HL-60 (cell line): ENCODE data around the gene MARCHF9.

Source experiments
- DNase-seq, 2 experiments: peaks; one replicate each; pipeline ENCODE4 v3.0.0-alpha.2; 2010 to 2020; ENCODE audit warnings: low read depth in 1 of 2, low spot score in 1 of 2
- H3K27ac ChIP-seq: fragments of 250-450 bp; sonication (Bioruptor Pico); replicated peaks from 2 replicates; pipeline ENCODE4 v1.5.1; 2020; ENCODE audit warnings: mild to moderate bottlenecking, moderate library complexity
- H3K27me3 ChIP-seq: fragments of 250-450 bp; sonication (Bioruptor Pico); 2 replicates; pipeline ENCODE4 v1.5.1; 2021; ENCODE audit warnings: mild to moderate bottlenecking, moderate library complexity; ENCODE audit not compliant: insufficient read depth, poor library complexity, severe bottlenecking
- H3K4me3 ChIP-seq: replicated peaks from 2 replicates; pipeline ENCODE4 v1.5.1; 2011; ENCODE audit warnings: mild to moderate bottlenecking, control low read depth, low read length; ENCODE audit not compliant: insufficient read depth
- CTCF ChIP-seq: IDR thresholded peaks from one replicate; pipeline ENCODE4 v1.5.1; 2011; ENCODE audit warnings: low read length, control low read depth, inconsistent platforms; ENCODE audit not compliant: insufficient read depth
- GABPA ChIP-seq: IDR thresholded peaks from 2 replicates; pipeline ENCODE4 v1.6.1; 2012; ENCODE audit warnings: low read depth
- POLR2AphosphoS5 ChIP-seq: IDR thresholded peaks from 2 replicates; pipeline ENCODE4 v1.6.1; 2012; ENCODE audit warnings: low read depth
- REST ChIP-seq: IDR thresholded peaks from 2 replicates; pipeline ENCODE4 v1.6.1; 2012; ENCODE audit warnings: low read depth; ENCODE audit not compliant: insufficient replicate concordance
- SPI1 ChIP-seq: IDR thresholded peaks from 2 replicates; pipeline ENCODE4 v1.6.1; 2012; ENCODE audit warnings: low read depth, mild to moderate bottlenecking, borderline replicate concordance

MARCHF9 gene

GRCh38 chr12:57739914-57740538 is 14.9 kb upstream of the MARCHF9 start:
- no peaks in the 10 kb centered on the region for H3K27me3 ChIP-seq
- TF ChIP-seq SPI1 (no peak), CTCF (no peak), GABPA (no peak), POLR2AphosphoS5 (no peak), REST (no peak)

GRCh38 chr12:57740656-57741412 is 14.1 kb upstream of the MARCHF9 start:
- TF ChIP-seq SPI1 (peak; percentile 32; the same call in 1 of the 2 replicates), CTCF (no peak), REST (no peak)
- Histone ChIP-seq H3K4me3 (peak overlapping the region; percentile 59), H3K27ac (no peak overlapping the region; the same call in 1 of the 2 replicates), H3K27me3 (no peaks in the 10 kb centered on the region)
- peak; percentile 78 to 84 for DNase-seq

More at GRCh38 chr12:57739914-57740538, 14.9 kb upstream of the MARCHF9 start:
- H3K4me3 ChIP-seq = no peak overlapping the region
- no peak overlapping the region for H3K27ac ChIP-seq
- DNase-seq = no peak

GRCh38 chr12:57741413-57741789 is 13.5 kb upstream of the MARCHF9 start:
- no peak for TF ChIP-seq GABPA
- no peak for DNase-seq
- H3K4me3 ChIP-seq = peak overlapping the region; percentile 59
- H3K27ac ChIP-seq = peak overlapping the region; percentile 52
- H3K27me3 ChIP-seq = no peaks in the 10 kb centered on the region

DNA sequence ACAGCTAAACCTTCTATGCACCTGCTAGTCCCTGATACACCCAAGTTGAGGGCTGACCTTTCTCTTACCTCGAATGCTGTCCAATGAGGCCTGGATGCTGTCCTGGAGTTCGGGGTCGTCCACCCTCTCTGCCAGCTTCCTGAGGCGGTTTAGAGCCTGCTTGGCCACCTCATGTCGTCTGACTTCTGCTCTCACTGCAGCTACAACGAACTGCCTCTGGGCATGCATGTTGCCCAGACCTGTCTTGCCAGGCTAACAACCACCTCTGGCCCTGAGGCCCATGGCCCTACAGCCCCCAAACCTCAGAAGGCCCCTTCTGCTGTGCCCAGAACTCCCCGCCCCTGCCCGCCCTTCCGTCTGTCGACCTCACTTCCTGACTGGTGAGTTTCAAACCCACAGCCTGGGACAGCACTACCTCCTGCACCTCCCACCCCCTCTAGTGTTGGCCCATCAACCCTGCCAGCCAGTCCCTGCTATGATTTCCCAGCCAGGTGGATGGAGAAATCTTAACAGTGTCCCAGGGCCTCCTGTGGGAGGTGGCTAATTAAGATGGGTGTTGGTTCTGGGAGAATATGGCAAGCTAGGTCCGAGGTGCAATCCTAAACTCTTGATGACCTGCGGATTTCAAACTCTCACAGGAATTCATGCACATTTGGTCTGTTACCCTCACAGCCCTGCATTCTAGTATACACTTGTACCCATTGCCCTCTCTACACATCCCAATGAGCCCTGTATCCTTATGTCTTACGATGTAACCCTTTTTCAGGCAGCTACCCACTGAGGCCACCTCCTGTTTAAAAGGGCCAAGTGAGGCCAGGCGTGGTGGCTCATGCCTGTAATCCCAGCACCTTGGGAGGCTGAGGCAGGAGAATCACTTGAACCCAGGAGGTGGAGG is 12.8 kb upstream of the MARCHF9 start:
- no peaks in the 10 kb centered on the region for H3K27me3 ChIP-seq
- DNase-seq = peak; percentile 73 to 88
- peak overlapping the region; percentile 52 for H3K27ac ChIP-seq
- H3K4me3 ChIP-seq = peak overlapping the region; percentile 59
- TF ChIP-seq GABPA (no peak), CTCF (peak; percentile 52)
